ENCODE data around the gene HNRNPK. TPM values are rescaled to one million over a fixed set of nuclear protein-coding genes. Genes with fewer than 3 reads are reported as not detected.

The HNRNPK gene
- total and polyA plus RNA-seq, 2 of the 13 experiments (the other 11 are each of a cell fraction or from before 2014, with no cell fraction given): 321 to 712 TPM

DNA sequence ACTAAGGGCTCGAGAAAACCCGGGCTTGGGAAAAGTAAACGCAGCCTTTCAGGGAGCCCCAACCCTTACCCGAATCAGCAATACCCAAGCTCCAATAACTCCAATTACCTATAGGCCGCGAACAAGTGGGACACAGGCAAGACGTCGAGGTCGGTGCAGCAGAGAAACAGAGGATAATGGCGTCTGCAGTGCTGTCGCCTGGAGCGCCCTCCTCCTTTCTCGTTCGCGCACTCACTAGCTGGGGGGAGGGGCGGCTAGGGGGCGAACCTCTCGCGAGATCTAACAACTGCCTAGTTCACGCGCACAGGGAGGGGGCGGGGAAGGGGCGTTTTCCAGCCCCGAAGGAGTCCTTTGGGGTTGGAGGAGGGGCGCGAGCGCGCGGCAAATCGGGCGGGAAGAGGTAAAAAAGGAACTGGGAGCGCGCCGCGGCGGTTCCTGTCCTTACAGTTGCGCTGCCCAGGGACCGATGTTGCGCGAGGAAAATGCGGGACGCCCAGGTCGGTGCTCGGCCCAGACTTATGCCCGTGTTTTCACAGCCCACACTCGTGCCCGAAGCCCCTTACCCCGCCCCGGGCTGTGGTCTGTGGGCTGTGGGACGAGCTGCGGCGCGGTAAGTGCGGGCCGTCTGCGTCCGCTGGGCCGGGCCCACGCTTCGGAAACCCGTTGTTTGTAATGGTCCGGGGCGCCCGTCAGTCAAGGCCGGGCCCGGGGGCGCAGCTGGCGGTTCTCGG lies 545 bp upstream of the HNRNPK start, which contains the start of gene RMI1 (continued):
- TF ChIP-seq ZNF124 (CRISPR knock-in tag; IDR thresholded peaks at IDR 0.05) (no peak), ZNF672 (CRISPR knock-in tag; IDR thresholded peaks at IDR 0.05) (no peak), CBFB (CRISPR knock-in tag; IDR thresholded peaks at IDR 0.05) (peak; percentile 77), ZNF446 (CRISPR knock-in tag; IDR thresholded peaks at IDR 0.05) (peak; percentile 15; the same call in 1 of the 2 replicates), YEATS4 (CRISPR knock-in tag; IDR thresholded peaks at IDR 0.05; ENCODE audit: borderline replicate concordance) (peak; percentile 89), ZNF589 (CRISPR knock-in tag; conservative IDR thresholded peaks at IDR 0.05) (peak; percentile 70; the same call in 1 of the 2 replicates), ZNF383 (CRISPR knock-in tag; IDR thresholded peaks at IDR 0.05; ENCODE audit: borderline replicate concordance) (peak; percentile 87; the same call in 1 of the 2 replicates), SMAD3 (CRISPR knock-in tag; IDR thresholded peaks at IDR 0.05) (0 out of 2 replicates have a peak, but pooled peaks have one; percentile 7), SALL1 (CRISPR knock-in tag; IDR thresholded peaks at IDR 0.05) (peak; percentile 78), NR2F1 (CRISPR knock-in tag; IDR thresholded peaks at IDR 0.05) (0 out of 4 replicates have a peak, but pooled peaks of 1 of the 2 experiments have one; percentile 23), MTA3 (CRISPR knock-in tag; IDR thresholded peaks at IDR 0.05) (no peak), STAT5B (CRISPR knock-in tag; IDR thresholded peaks at IDR 0.05) (0 out of 2 replicates have a peak, but pooled peaks have one; percentile 27), EEA1 (CRISPR knock-in tag; IDR thresholded peaks at IDR 0.05; ENCODE audit: borderline replicate concordance) (0 out of 2 replicates have a peak, but pooled peaks have one; percentile 39)
- TF ChIP-seq, protein P1, sequence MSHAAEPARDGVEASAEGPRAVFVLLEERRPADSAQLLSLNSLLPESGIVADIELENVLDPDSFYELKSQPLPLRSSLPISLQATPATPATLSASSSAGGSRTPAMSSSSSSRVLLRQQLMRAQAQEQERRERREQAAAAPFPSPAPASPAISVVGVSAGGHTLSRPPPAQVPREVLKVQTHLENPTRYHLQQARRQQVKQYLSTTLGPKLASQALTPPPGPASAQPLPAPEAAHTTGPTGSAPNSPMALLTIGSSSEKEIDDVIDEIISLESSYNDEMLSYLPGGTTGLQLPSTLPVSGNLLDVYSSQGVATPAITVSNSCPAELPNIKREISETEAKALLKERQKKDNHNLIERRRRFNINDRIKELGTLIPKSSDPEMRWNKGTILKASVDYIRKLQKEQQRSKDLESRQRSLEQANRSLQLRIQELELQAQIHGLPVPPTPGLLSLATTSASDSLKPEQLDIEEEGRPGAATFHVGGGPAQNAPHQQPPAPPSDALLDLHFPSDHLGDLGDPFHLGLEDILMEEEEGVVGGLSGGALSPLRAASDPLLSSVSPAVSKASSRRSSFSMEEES (CRISPR knock-in tag; IDR thresholded peaks at IDR 0.05): 0 out of 2 replicates have a peak, but pooled peaks have one; percentile 55
- TF ChIP-seq, protein P2, sequence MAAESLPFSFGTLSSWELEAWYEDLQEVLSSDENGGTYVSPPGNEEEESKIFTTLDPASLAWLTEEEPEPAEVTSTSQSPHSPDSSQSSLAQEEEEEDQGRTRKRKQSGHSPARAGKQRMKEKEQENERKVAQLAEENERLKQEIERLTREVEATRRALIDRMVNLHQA (CRISPR knock-in tag; IDR thresholded peaks at IDR 0.05): no peak
- TF ChIP-seq, protein P3, sequence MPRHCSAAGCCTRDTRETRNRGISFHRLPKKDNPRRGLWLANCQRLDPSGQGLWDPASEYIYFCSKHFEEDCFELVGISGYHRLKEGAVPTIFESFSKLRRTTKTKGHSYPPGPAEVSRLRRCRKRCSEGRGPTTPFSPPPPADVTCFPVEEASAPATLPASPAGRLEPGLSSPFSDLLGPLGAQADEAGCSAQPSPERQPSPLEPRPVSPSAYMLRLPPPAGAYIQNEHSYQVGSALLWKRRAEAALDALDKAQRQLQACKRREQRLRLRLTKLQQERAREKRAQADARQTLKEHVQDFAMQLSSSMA (CRISPR knock-in tag; IDR thresholded peaks at IDR 0.05): peak; percentile 58; the same call in 1 of the 2 replicates
- TF ChIP-seq, protein P4, sequence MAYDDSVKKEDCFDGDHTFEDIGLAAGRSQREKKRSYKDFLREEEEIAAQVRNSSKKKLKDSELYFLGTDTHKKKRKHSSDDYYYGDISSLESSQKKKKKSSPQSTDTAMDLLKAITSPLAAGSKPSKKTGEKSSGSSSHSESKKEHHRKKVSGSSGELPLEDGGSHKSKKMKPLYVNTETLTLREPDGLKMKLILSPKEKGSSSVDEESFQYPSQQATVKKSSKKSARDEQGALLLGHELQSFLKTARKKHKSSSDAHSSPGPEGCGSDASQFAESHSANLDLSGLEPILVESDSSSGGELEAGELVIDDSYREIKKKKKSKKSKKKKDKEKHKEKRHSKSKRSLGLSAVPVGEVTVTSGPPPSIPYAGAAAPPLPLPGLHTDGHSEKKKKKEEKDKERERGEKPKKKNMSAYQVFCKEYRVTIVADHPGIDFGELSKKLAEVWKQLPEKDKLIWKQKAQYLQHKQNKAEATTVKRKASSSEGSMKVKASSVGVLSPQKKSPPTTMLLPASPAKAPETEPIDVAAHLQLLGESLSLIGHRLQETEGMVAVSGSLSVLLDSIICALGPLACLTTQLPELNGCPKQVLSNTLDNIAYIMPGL (CRISPR knock-in tag; IDR thresholded peaks at IDR 0.05; ENCODE audit: borderline replicate concordance in 1 of 2, low read depth in 1 of 2): peak in 1 of 2 experiments; percentile 70; a peak in 2 of 4 replicates
- TF ChIP-seq, protein P5, sequence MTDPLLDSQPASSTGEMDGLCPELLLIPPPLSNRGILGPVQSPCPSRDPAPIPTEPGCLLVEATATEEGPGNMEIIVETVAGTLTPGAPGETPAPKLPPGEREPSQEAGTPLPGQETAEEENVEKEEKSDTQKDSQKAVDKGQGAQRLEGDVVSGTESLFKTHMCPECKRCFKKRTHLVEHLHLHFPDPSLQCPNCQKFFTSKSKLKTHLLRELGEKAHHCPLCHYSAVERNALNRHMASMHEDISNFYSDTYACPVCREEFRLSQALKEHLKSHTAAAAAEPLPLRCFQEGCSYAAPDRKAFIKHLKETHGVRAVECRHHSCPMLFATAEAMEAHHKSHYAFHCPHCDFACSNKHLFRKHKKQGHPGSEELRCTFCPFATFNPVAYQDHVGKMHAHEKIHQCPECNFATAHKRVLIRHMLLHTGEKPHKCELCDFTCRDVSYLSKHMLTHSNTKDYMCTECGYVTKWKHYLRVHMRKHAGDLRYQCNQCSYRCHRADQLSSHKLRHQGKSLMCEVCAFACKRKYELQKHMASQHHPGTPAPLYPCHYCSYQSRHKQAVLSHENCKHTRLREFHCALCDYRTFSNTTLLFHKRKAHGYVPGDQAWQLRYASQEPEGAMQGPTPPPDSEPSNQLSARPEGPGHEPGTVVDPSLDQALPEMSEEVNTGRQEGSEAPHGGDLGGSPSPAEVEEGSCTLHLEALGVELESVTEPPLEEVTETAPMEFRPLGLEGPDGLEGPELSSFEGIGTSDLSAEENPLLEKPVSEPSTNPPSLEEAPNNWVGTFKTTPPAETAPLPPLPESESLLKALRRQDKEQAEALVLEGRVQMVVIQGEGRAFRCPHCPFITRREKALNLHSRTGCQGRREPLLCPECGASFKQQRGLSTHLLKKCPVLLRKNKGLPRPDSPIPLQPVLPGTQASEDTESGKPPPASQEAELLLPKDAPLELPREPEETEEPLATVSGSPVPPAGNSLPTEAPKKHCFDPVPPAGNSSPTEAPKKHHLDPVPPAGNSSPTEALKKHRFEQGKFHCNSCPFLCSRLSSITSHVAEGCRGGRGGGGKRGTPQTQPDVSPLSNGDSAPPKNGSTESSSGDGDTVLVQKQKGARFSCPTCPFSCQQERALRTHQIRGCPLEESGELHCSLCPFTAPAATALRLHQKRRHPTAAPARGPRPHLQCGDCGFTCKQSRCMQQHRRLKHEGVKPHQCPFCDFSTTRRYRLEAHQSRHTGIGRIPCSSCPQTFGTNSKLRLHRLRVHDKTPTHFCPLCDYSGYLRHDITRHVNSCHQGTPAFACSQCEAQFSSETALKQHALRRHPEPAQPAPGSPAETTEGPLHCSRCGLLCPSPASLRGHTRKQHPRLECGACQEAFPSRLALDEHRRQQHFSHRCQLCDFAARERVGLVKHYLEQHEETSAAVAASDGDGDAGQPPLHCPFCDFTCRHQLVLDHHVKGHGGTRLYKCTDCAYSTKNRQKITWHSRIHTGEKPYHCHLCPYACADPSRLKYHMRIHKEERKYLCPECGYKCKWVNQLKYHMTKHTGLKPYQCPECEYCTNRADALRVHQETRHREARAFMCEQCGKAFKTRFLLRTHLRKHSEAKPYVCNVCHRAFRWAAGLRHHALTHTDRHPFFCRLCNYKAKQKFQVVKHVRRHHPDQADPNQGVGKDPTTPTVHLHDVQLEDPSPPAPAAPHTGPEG (CRISPR knock-in tag; IDR thresholded peaks at IDR 0.05): 0 out of 2 replicates have a peak, but pooled peaks have one; percentile 18

Data from HepG2 (cell line).